Naive B cell (primary cell): Measurements from ENCODE around the gene OLIG2. TPM values are rescaled to one million over a fixed set of nuclear protein-coding genes. Genes with fewer than 3 reads are reported as not detected.

ENCODE experiments used
- polyA plus RNA-seq, 6 donors: library from polyadenylated mRNA; unstranded; fragments of 300-500 nt; fragmentation: Illumina TruSeq; gene quantifications; one replicate each; pipeline ENCODE4 v1.2.3, GENCODE V29; 2021; ENCODE audit warnings: low read depth in 6 of 6

Gene OLIG2
- polyA plus RNA-seq, 6 donors from 2014 or later = not detected

Other genes with a start within 250 kb of the OLIG2 start
- gene OLIG1, start 44.2 kb downstream of the OLIG2 start, polyA plus RNA-seq = not detected
- 10 to 100 TPM; 41.4 to 61.7 (median 50.8) TPM for gene IFNAR2, start 204.0 kb downstream of the OLIG2 start, polyA plus RNA-seq
- gene IL10RB, start 240.4 kb downstream of the OLIG2 start, polyA plus RNA-seq = 10 to 100 TPM; 56.9 to 83.1 (median 71.0) TPM